Heart left ventricle (tissue), 16 donors: ENCODE data around the gene INPP4B. TPM values are rescaled to one million over a fixed set of nuclear protein-coding genes. Genes with fewer than 3 reads are reported as not detected.

Source experiments
- ATAC-seq, 4 donors: fragments of 200-7000 bp; cut with Tn5 transposase; one replicate each; pipeline ENCODE4 v1.9.1; 2020 to 2022; ENCODE audit warnings: moderate library complexity in 4 of 4, mild to moderate bottlenecking in 3 of 4, moderate number of reproducible peaks in 1 of 4
- DNase-seq, 5 donors: peaks; one replicate each; pipeline ENCODE4 v3.0.0-alpha.2; 2020
- H3K27ac ChIP-seq, 12 donors: fragments of 200-600 bp; sonication (generic) in 4 of 12; one replicate each; pipeline versions ENCODE4 v1.5.0 to v1.8.0; 2016 to 2022; ENCODE audit warnings: mild to moderate bottlenecking in 2 of 12
- H3K27me3 ChIP-seq, 9 donors: fragments of 200-600 bp; sonication (generic) in 2 of 9; one replicate each; pipeline versions ENCODE4 v1.5.1 to v1.8.0; 2016 to 2022; ENCODE audit warnings: mild to moderate bottlenecking in 3 of 9
- H3K36me3 ChIP-seq, 9 donors: fragments of 200-600 bp; sonication (generic) in 2 of 9; one replicate each; pipeline versions ENCODE4 v1.5.0 to v1.8.0; 2018 to 2022; ENCODE audit warnings: mild to moderate bottlenecking in 2 of 9
- H3K4me1 ChIP-seq, 12 donors: fragments of 200-600 bp; sonication (generic) in 4 of 12; one replicate each; pipeline versions ENCODE4 v1.5.0 to v1.8.0; 2016 to 2022; ENCODE audit warnings: mild to moderate bottlenecking in 3 of 12
- H3K4me3 ChIP-seq, 12 donors: fragments of 200-600 bp; sonication (generic) in 4 of 12; one replicate each; pipeline versions ENCODE4 v1.5.0 to v1.8.0; 2017 to 2022; ENCODE audit warnings: mild to moderate bottlenecking in 9 of 12, moderate library complexity in 4 of 12
- H3K9me3 ChIP-seq, 12 donors: fragments of 200-600 bp; sonication (generic) in 4 of 12; one replicate each; pipeline versions ENCODE4 v1.5.0 to v1.8.0; 2016 to 2022; ENCODE audit warnings: mild to moderate bottlenecking in 1 of 12
- CTCF ChIP-seq, 12 donors: fragments of 200-600 bp; sonication (generic) in 4 of 12; IDR thresholded peaks; one replicate each; pipeline versions ENCODE4 v1.5.0 to v1.8.0; 2018 to 2022; ENCODE audit warnings: antibody characterized with exemption in 12 of 12, mild to moderate bottlenecking in 5 of 12
- POLR2A ChIP-seq, 2 donors: fragments of 450-650 bp; IDR thresholded peaks; one replicate each; pipeline ENCODE4 v1.6.1; 2017; ENCODE audit warnings: antibody characterized with exemption in 2 of 2, mild to moderate bottlenecking in 2 of 2, moderate library complexity in 2 of 2
- WGBS, 4 donors: extraction: QIAGEN DNeasy Blood & Tissue Kit in 2 of 4; methylation state at CpG; one replicate each; pipeline versions ENCODE4 v1.1.5 to v1.1.7; 2013 to 2018; 5-methylcytosine and 5-hydroxymethylcytosine counted together
- intact Hi-C, 10 donors: fragments of 100-400 bp; cut with DNase I; formaldehyde crosslinking; loops; one replicate each; pipeline versions ENCODE4 v1.11.1 to v1.14.2; 2022
- polyA plus RNA-seq, 2 donors: library from polyadenylated mRNA; stranded (reverse); fragments of 200-250 nt; gene quantifications; one replicate each; pipeline ENCODE4 v1.2.3, GENCODE V29; 2013
- total RNA-seq, 9 donors: library from RNA; depleted of rRNA in 2 of 9; stranded (reverse); fragments of >200 nt in 2 of 9; fragmentation: NEBNext Ultra II Directional in 3 of 9; extraction: Animal tissue kit (Norgen Biotek cat#: 25700) in 3 of 9; gene quantifications; one replicate each; pipeline versions ENCODE4 v1.1.0 to v1.2.4, GENCODE V29; 2016 to 2023
- donor health status: ischemic (EF 13 %, LVEDD 7.1; RV severe dilation, severe dysfunction).
- donor health status: healthy with polysubstance abuse.
- donor health status: DM: no; HTN: yes; CAD: no.
- donor health status: DM: no; HTN: no; CAD: no.
- donor health status: ischemic (EF 25% LVEDD 6.9; RV normal size, moderate dysfunction).
- donor health status: ischemic (EF 25% LVEDD 5.7; RV mildly dilated, moderate dysfunction).
- donor health status: healthy.
- donor health status: DM: yes; HTN: yes; CAD: no.
- donor health status: ischemic (EF 35%, LVEDD 5.7; RV mildly dilated, moderate dysfunction).
- donor health status: nonischemic (EF 11% LVEDD 7.7; RV severe dilation, severe dysfunction).
- donor health status: DM: yes; HTN: yes; CAD: no.
- donor health status: PGD.
- donor health status: ischemic (EF 29% LVEDD 5.4; RV normal size, mild dysfunction).
- donor health status: nonischemic (EF 23%, LVEDD 6.1; RV moderate dilation, normal function).

INPP4B gene
- total and polyA plus RNA-seq, 11 donors = 5.5 to 128 (median 39.1) TPM

GRCh38 chr4:142563682-142564291, 282.3 kb downstream of the INPP4B start:
- Histone ChIP-seq H3K36me3 (no peaks in the 10 kb centered on the region), H3K27me3 (no peaks in the 10 kb centered on the region), H3K9me3 (peaks cover 0 to 10% (median 0%) of the 10 kb centered on the region in 12 donors), H3K27ac (no peak overlapping the region), H3K4me3 (no peak overlapping the region), H3K4me1 (peaks cover 0 to 18% (median 6%) of the 10 kb centered on the region in 12 donors)
- intact Hi-C loops = no loop called here
- DNase-seq (no peak), ATAC-seq (no peak)
- 91 to 95% (median 92%) methylated on average over 6 of the region's 6 CpGs for WGBS, 4 donors
- TF ChIP-seq CTCF (IDR thresholded peaks at IDR 0.05) (no peak), POLR2A (IDR thresholded peaks at IDR 0.05) (no peak)

- Histone ChIP-seq H3K36me3 (no peaks in the 10 kb centered on the region), H3K27me3 (no peaks in the 10 kb centered on the region), H3K27ac (no peak overlapping the region), H3K4me3 (no peak overlapping the region), H3K4me1 (peaks cover 0 to 14% (median 4%) of the 10 kb centered on the region in 12 donors), H3K9me3 (peaks cover 0 to 6% (median 0%) of the 10 kb centered on the region in 12 donors)
- no peak for DNase-seq
- WGBS, 4 donors = 87 to 90% (median 88%) methylated on average over 4 of the region's 4 CpGs
- no peak for ATAC-seq
- no peak for TF ChIP-seq POLR2A (IDR thresholded peaks at IDR 0.05)
- no peak for TF ChIP-seq CTCF (IDR thresholded peaks at IDR 0.05)
- intact Hi-C loops = no loop called here
Observed at GRCh38 chr4:142559986-142560385, 286.1 kb downstream of the INPP4B start.

GRCh38 chr4:142558851-142559250, 287.2 kb downstream of the INPP4B start:
- H3K4me3 ChIP-seq = no peak overlapping the region
- no peak for TF ChIP-seq POLR2A (IDR thresholded peaks at IDR 0.05)
- TF ChIP-seq CTCF (IDR thresholded peaks at IDR 0.05) = no peak
- DNase-seq (no peak), ATAC-seq (no peak)
- intact Hi-C loops = no loop called here
- no peaks in the 10 kb centered on the region for H3K27me3 ChIP-seq
- H3K4me1 ChIP-seq = peaks cover 0 to 14% (median 4%) of the 10 kb centered on the region in 12 donors
- no peaks in the 10 kb centered on the region for H3K9me3 ChIP-seq
- H3K36me3 ChIP-seq = no peaks in the 10 kb centered on the region
- 42 to 52% (median 46%) methylated on average over 4 of the region's 4 CpGs for WGBS, 4 donors
- H3K27ac ChIP-seq = no peak overlapping the region

- intact Hi-C loops = no loop called here
Observed at GRCh38 chr4:142557239-142557801, 288.8 kb downstream of the INPP4B start.

More at GRCh38 chr4:142557239-142557801, 288.8 kb downstream of the INPP4B start:
- ATAC-seq (no peak), DNase-seq (no peak)
- Histone ChIP-seq H3K27me3 (no peaks in the 10 kb centered on the region), H3K9me3 (no peaks in the 10 kb centered on the region), H3K4me1 (peaks cover 0 to 14% (median 4%) of the 10 kb centered on the region in 12 donors), H3K4me3 (no peak overlapping the region), H3K27ac (no peak overlapping the region), H3K36me3 (no peaks in the 10 kb centered on the region)
- 91 to 94% (median 94%) methylated on average over 4 of the region's 4 CpGs for WGBS, 4 donors
- TF ChIP-seq POLR2A (IDR thresholded peaks at IDR 0.05) (no peak), CTCF (IDR thresholded peaks at IDR 0.05) (no peak)
